ENCODE results near the gene NF2.

The NF2 gene

DNA sequence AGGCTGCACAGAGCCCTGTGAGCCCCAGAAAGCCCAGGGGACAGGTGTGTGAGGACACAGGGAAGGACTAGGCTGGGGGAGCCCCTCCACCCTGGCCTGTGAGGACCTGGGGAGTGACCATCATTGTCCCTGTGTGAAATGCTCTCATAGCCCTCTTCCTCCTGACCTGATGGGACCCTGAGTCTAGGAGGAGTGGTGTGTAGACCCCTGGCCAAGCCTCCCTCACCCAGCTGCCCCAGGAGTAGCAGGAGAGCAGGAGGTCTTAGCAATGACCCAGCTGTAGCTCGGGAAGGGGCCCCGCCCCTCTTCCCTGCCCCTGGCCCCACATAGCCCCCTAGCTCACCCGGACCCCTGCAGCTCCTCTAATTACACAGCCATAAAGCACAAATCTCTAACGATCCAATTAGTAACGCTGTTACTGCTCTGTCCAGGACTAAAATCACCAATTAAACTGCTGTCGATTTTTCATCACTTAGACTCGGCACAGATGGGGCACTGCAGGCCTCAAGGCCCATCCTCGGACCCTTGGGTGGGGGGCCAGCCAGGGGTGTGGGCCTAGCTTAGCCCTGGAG lies 109.8 kb downstream of the NF2 start:
- no peaks in the 10 kb centered on the region for H3K9me3 ChIP-seq (ENCODE audit: control insufficient read depth, insufficient read depth, low read length)
- no peaks in the 10 kb centered on the region for H3K36me3 ChIP-seq (ENCODE audit: control insufficient read depth, insufficient read depth, low read length)
- H3K9ac ChIP-seq (ENCODE audit: low read depth, low read length): no peak overlapping the region
- peaks cover 8% of the 10 kb centered on the region; the same call in 1 of the 2 replicates for H3K27me3 ChIP-seq (ENCODE audit: control insufficient read depth, insufficient read depth, low read length)
- no peak overlapping the region for H3K27ac ChIP-seq (ENCODE audit: low read depth, low read length)
- no peak overlapping the region for H3K4me3 ChIP-seq (ENCODE audit: low read depth, low read length)
- no peaks in the 10 kb centered on the region; the same call in 1 of the 2 replicates for H3K4me1 ChIP-seq (ENCODE audit: control insufficient read depth, insufficient read depth, low read length)

DNA sequence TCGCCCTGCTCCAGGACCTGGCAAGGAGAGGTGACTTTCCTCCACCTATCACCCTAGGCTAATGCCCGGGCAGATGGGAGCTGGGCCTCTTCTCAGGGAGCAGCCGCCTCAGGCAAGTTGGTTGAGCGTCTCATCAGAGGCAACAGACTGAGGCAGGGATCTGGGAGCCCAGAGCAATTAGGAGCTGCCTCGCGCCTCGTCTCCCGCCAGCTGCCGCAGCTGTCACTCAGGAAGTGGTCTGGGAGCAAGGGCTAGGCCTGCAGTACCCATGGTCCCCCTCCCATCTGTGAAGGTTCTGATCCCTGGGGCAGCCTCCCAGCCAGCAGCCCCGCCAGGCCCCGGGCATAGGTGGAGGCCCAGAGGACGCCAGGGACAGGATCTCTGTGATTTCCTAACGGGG lies 111.8 kb downstream of the NF2 start:
- Histone ChIP-seq H3K27ac (ENCODE audit: low read depth, low read length) (no peak overlapping the region), H3K9ac (ENCODE audit: low read depth, low read length) (no peak overlapping the region), H3K4me1 (ENCODE audit: control insufficient read depth, insufficient read depth, low read length) (peaks cover 6% of the 10 kb centered on the region; the same call in 1 of the 2 replicates), H3K4me3 (ENCODE audit: low read depth, low read length) (no peak overlapping the region), H3K36me3 (ENCODE audit: control insufficient read depth, insufficient read depth, low read length) (no peaks in the 10 kb centered on the region), H3K27me3 (ENCODE audit: control insufficient read depth, insufficient read depth, low read length) (peaks cover 21% of the 10 kb centered on the region), H3K9me3 (ENCODE audit: control insufficient read depth, insufficient read depth, low read length) (no peaks in the 10 kb centered on the region)

DNA sequence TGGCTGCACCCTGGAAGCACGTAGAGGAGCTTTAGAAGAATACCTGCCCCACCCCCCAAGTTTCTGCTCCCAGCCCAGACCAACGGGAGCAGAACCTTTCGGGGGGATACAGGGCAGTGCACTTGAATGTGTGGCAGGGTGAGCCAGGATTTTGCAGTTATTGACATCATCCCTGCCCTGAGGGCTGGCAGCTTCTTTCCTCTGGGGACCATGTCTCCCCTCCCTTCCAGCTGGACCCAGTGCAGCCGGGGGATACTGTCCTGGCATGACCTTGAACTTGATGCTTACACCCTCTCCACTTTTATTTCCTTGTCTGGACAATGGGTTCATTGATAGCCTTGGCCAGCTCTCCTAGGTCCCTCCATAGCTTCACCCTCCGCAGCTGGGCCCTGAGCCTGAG lies 112.3 kb downstream of the NF2 start:
- no peak overlapping the region for H3K4me3 ChIP-seq (ENCODE audit: low read depth, low read length)
- no peak overlapping the region for H3K27ac ChIP-seq (ENCODE audit: low read depth, low read length)
- peaks cover 6% of the 10 kb centered on the region; the same call in 1 of the 2 replicates for H3K4me1 ChIP-seq (ENCODE audit: control insufficient read depth, insufficient read depth, low read length)
- no peaks in the 10 kb centered on the region for H3K9me3 ChIP-seq (ENCODE audit: control insufficient read depth, insufficient read depth, low read length)
- H3K36me3 ChIP-seq (ENCODE audit: control insufficient read depth, insufficient read depth, low read length): no peaks in the 10 kb centered on the region
- peaks cover 26% of the 10 kb centered on the region for H3K27me3 ChIP-seq (ENCODE audit: control insufficient read depth, insufficient read depth, low read length)
- no peak overlapping the region for H3K9ac ChIP-seq (ENCODE audit: low read depth, low read length)

DNA sequence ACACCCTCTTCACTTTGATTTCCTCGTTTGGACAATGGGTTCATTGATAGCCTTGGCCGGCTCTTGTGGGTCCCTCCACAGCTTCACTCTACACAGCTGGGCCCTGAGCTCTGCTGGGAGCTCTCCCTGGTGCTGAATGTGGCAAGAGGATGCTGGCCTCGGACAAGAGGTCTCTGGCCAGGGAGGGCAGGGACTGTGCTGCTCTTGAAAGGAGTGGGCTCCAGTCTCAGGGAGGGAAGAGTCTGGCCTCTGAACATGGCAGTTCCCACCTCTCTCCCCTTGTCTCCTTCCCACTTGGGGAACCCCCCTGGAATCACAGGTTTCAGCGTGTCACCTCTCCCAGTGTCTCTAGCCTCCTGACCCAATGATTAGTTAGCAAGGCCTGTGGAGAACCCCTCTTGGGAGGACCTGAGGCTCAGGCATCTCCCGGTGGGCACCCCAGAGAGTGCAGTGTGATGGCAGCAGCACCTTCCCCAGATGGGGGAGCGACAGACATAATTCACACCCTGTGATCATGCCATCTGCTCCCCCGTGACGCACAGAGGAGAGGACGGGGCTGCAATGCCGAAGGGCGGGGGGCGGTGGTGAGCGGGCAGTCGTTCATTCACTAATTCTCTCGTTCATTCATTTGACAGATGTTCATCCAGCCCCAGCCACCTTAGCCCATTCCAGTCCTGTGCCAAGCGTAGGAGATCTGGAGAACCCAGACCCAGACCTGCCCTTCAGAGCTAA lies 113.5 kb downstream of the NF2 start:
- H3K27me3 ChIP-seq (ENCODE audit: control insufficient read depth, insufficient read depth, low read length): peaks cover 39% of the 10 kb centered on the region

DNA sequence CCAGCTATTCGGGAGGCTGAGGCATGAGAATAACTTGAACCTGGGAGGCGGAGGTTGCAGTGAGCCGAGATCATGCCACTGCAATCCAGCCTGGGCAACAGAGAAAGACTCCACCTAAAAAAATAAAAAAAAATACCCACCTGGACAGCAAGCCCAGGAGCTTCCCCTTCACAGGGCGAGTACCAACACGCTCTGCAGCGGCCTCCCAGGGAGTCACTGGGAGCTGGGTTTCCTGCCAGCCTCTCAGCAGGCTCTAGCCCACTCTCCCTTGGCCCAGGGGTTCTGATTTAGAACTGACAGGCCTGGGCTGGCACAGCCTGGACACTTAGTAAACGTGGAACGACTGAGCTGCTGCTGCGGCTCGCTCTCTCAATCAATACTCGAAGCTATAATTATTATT lies 114.4 kb downstream of the NF2 start:
- H3K4me3 ChIP-seq (ENCODE audit: low read depth, low read length): no peak overlapping the region
- H3K9me3 ChIP-seq (ENCODE audit: control insufficient read depth, insufficient read depth, low read length): no peaks in the 10 kb centered on the region
- H3K9ac ChIP-seq (ENCODE audit: low read depth, low read length): no peak overlapping the region
- no peaks in the 10 kb centered on the region for H3K36me3 ChIP-seq (ENCODE audit: control insufficient read depth, insufficient read depth, low read length)
- peaks cover 45% of the 10 kb centered on the region for H3K27me3 ChIP-seq (ENCODE audit: control insufficient read depth, insufficient read depth, low read length)
- H3K4me1 ChIP-seq (ENCODE audit: control insufficient read depth, insufficient read depth, low read length): peaks cover 6% of the 10 kb centered on the region; the same call in 1 of the 2 replicates
- H3K27ac ChIP-seq (ENCODE audit: low read depth, low read length): no peak overlapping the region

More for the DNA sequence above, 113.5 kb downstream of the NF2 start:
- no peak overlapping the region for H3K27ac ChIP-seq (ENCODE audit: low read depth, low read length)
- no peak overlapping the region for H3K9ac ChIP-seq (ENCODE audit: low read depth, low read length)
- H3K4me1 ChIP-seq (ENCODE audit: control insufficient read depth, insufficient read depth, low read length): peaks cover 6% of the 10 kb centered on the region; the same call in 1 of the 2 replicates
- no peaks in the 10 kb centered on the region for H3K36me3 ChIP-seq (ENCODE audit: control insufficient read depth, insufficient read depth, low read length)
- no peak overlapping the region for H3K4me3 ChIP-seq (ENCODE audit: low read depth, low read length)
- H3K9me3 ChIP-seq (ENCODE audit: control insufficient read depth, insufficient read depth, low read length): no peaks in the 10 kb centered on the region

DNA sequence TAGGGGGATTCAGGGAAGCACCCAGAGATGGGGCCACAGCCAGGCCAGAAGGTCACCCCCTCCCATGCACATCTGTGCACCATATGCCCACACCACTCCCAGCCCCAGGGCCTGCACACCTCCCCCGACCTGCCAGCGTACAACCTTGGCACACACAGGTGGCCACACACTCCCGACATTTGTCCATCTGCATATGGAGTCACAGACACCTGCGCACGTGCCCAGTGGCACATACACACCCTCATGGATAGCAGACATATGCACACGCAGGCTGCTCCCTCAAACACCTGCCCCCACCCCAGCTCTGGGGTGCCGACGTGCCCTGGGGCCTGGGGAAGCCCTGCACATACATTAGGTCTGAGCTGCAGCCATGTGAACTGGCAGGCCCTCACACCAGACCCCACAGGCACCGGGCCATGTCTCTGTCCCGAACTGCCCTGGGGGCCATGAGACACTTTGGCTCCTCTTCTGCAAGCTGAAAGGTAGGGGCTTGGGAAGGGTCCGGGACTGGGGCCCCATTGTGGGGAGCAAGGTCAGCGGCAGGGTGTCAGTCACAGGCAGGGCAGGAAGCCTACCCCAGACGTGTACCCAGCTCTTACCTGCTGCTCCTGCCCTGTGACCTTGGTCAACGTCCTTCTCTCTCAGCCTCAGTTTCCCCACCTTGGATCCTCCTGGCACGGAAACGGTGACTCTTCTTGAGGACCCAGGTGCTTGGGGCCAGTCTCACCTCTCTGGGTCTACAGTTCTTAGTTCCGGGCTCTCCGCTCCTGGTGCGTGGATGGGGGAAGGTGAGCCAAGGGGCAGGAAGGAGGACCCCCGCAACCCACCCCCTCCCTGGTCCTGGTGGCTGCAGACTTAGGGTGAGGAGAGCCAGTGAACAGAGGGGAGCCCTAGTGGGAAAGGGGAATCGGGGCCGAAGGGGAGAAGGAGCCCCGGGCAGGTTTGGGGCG lies 115.8 kb downstream of the NF2 start:
- peaks cover 6% of the 10 kb centered on the region; the same call in 1 of the 2 replicates for H3K4me1 ChIP-seq (ENCODE audit: control insufficient read depth, insufficient read depth, low read length)
- no peaks in the 10 kb centered on the region for H3K36me3 ChIP-seq (ENCODE audit: control insufficient read depth, insufficient read depth, low read length)
- peaks cover 46% of the 10 kb centered on the region for H3K27me3 ChIP-seq (ENCODE audit: control insufficient read depth, insufficient read depth, low read length)
- H3K9ac ChIP-seq (ENCODE audit: low read depth, low read length): no peak overlapping the region
- peak overlapping the region; percentile 47; the same call in 1 of the 2 replicates for H3K4me3 ChIP-seq (ENCODE audit: low read depth, low read length)
- H3K27ac ChIP-seq (ENCODE audit: low read depth, low read length): no peak overlapping the region
- H3K9me3 ChIP-seq (ENCODE audit: control insufficient read depth, insufficient read depth, low read length): no peaks in the 10 kb centered on the region

DNA sequence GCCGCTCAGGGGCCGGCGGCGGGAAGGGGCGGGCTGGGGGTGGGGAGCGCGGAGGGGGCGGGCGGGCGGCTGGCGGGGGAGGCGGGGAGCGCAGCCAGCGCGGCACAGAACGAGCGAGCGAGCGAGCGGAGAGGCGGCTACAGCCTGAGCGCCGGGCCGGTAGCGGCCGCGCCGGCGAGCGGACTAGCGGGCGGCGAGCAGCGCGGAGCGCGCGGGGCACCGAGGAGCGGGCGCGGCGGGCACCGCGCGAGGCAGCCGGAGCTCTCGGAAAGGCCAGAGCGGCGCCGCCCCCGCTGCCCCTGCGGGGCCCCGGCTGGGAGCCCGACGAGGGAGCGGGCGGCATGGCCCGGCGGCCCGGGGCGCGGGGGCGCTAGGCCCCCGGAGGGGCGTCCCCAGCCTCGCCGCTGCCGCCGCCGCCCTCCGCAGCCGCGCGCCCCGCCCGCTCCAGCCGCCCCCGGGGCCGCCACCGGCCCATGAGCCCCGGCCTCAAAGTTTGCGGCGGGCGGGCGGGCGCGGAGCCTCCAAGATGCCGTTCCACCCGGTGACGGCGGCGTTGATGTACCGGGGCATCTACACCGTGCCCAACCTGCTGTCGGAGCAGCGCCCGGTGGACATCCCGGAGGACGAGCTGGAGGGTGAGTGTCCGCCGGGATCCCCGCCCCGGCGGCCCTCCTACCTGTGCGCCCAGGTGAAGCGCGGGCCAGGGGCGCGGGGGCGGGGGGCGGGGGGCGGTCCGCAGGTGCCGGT lies 116.6 kb downstream of the NF2 start, which contains the start of gene CABP7:
Gene CABP7, plus strand, starts transcription at position 105 of the 747 bp plus-strand sequence. Its CDS starts 422 bp downstream, at position 527.
- Histone ChIP-seq H3K9ac (ENCODE audit: low read depth, low read length) (no peak within 1 kb of the TSS), H3K27ac (ENCODE audit: low read depth, low read length) (no peak within 1 kb of the TSS), H3K27me3 (ENCODE audit: control insufficient read depth, insufficient read depth, low read length) (peaks cover 48% of the 10 kb centered on the region), H3K9me3 (ENCODE audit: control insufficient read depth, insufficient read depth, low read length) (no peaks in the 10 kb centered on the region), H3K36me3 (ENCODE audit: control insufficient read depth, insufficient read depth, low read length) (no peaks in the 10 kb centered on the region), H3K4me1 (ENCODE audit: control insufficient read depth, insufficient read depth, low read length) (peaks cover 6% of the 10 kb centered on the region; the same call in 1 of the 2 replicates), H3K4me3 (ENCODE audit: low read depth, low read length) (peak within 1 kb of the TSS; percentile 49; the same call in 1 of the 2 replicates)

DNA sequence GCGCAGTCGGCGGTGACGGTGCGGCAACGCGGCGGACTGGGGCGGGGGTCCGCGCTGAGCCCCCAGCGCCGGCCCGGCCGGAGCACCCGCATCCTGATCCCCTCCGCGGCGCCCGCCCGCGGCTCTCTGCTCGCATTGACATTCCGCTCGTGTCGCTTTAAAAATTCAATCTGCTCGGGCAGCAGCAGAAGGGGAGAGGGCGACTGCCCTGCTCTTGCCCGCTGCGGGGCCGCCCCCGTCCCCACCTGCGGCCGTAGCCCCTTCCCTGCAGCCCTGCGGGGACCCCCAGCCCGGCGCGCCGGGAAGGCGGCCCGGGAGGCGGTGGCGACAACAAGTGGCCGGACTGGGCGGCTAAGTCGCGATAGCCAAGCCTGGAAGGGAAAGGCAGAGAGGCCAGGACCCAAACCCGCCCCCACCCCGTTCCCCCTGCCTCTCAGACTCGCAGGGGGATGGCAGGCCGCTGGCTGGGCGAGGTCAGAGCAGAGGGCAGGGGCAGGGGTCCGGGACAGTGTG lies 117.4 kb downstream of the NF2 start:
- Histone ChIP-seq H3K36me3 (ENCODE audit: control insufficient read depth, insufficient read depth, low read length) (no peaks in the 10 kb centered on the region), H3K4me1 (ENCODE audit: control insufficient read depth, insufficient read depth, low read length) (peaks cover 6% of the 10 kb centered on the region; the same call in 1 of the 2 replicates), H3K27me3 (ENCODE audit: control insufficient read depth, insufficient read depth, low read length) (peaks cover 54% of the 10 kb centered on the region), H3K9me3 (ENCODE audit: control insufficient read depth, insufficient read depth, low read length) (no peaks in the 10 kb centered on the region), H3K9ac (ENCODE audit: low read depth, low read length) (no peak overlapping the region), H3K4me3 (ENCODE audit: low read depth, low read length) (peak overlapping the region; percentile 49; the same call in 1 of the 2 replicates), H3K27ac (ENCODE audit: low read depth, low read length) (no peak overlapping the region)

DNA sequence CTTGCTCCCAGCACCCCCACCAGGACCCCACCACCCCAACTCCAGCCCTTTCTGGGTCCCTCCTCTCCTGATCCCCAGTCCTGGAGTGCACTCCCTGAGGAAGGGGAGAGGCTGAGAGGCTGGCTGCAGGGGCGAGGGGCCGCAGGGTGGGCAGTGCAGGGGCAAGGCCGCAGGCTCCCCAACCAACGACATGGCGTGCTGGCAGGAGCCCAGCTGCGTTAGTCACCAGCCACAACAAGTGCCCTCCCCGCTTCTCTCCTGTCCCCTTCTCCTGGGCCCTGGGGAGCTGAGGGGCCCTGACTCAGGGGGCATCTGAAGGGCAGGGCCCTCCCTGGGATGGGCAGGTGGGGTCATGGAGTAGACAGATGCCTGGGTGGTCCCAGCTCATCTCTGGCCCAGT lies 118.7 kb downstream of the NF2 start:
- H3K4me1 ChIP-seq (ENCODE audit: control insufficient read depth, insufficient read depth, low read length): peaks cover 14% of the 10 kb centered on the region
- no peak overlapping the region for H3K9ac ChIP-seq (ENCODE audit: low read depth, low read length)
- H3K36me3 ChIP-seq (ENCODE audit: control insufficient read depth, insufficient read depth, low read length): no peaks in the 10 kb centered on the region
- H3K27me3 ChIP-seq (ENCODE audit: control insufficient read depth, insufficient read depth, low read length): peaks cover 54% of the 10 kb centered on the region
- no peak overlapping the region for H3K27ac ChIP-seq (ENCODE audit: low read depth, low read length)
- no peaks in the 10 kb centered on the region for H3K9me3 ChIP-seq (ENCODE audit: control insufficient read depth, insufficient read depth, low read length)
- no peak overlapping the region for H3K4me3 ChIP-seq (ENCODE audit: low read depth, low read length)

DNA sequence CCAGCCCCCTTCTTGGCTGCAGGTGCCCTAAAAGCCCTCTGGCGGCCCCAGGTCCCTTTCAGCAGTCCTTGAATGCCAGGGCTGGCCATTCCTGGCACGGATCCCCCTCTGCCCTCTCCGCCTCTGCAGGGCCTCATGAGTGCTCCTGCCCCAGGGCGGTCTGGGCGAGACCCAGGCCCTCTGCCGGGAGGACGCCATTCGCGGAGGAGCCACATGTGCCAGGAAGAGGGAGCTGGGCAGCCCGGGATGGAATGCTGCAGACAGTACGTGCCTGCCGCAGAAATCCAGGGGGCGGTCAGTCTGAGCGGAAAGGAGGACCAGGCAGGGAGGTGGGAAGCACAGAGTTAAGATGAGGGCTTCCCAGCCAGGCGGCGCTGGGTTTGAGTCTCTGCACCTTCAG lies 119.2 kb downstream of the NF2 start:
- Histone ChIP-seq H3K9me3 (ENCODE audit: control insufficient read depth, insufficient read depth, low read length) (no peaks in the 10 kb centered on the region), H3K4me3 (ENCODE audit: low read depth, low read length) (no peak overlapping the region), H3K36me3 (ENCODE audit: control insufficient read depth, insufficient read depth, low read length) (no peaks in the 10 kb centered on the region), H3K4me1 (ENCODE audit: control insufficient read depth, insufficient read depth, low read length) (peaks cover 14% of the 10 kb centered on the region), H3K9ac (ENCODE audit: low read depth, low read length) (no peak overlapping the region), H3K27me3 (ENCODE audit: control insufficient read depth, insufficient read depth, low read length) (peaks cover 54% of the 10 kb centered on the region), H3K27ac (ENCODE audit: low read depth, low read length) (no peak overlapping the region)

All from HUES48 (cell line).